Caco-2 (cell line): Measurements from ENCODE around the gene ADAMTSL4. TPM values are rescaled to one million over a fixed set of nuclear protein-coding genes. Genes with fewer than 3 reads are reported as not detected.

ENCODE experiments used
- BruUV-seq: library from RNA; stranded (reverse); fragments of 400-500 nt; replicated peaks from 2 replicates; lab custom pipeline; 2021; lab: Mats Ljungman, UMichigan
- CTCF ChIA-PET: fragments of 300-600 bp; sonication (Branson Sonifier 250); formaldehyde crosslinking; loops from one replicate; lab custom pipeline; 2022; ENCODE audit warnings: antibody characterized with exemption; lab: Charles Lee
- POLR2A ChIA-PET: fragments of 300-600 bp; sonication (Branson Sonifier 250); formaldehyde crosslinking; loops from one replicate; lab custom pipeline; 2022; ENCODE audit warnings: antibody characterized with exemption; lab: Charles Lee
- DNase-seq, 2 experiments: peaks; one replicate each; pipeline versions ENCODE4 v3.0.0 to v3.0.0-alpha.2; 2020 to 2022
- H3K27me3 ChIP-seq: replicated peaks from 2 replicates; pipeline ENCODE4 v1.6.0; 2011; ENCODE audit warnings: low read length; ENCODE audit not compliant: control insufficient read depth, insufficient read depth
- H3K36me3 ChIP-seq: 2 replicates; pipeline ENCODE4 v1.5.1; 2011; ENCODE audit warnings: low read length; ENCODE audit not compliant: control insufficient read depth, insufficient read depth
- H3K4me1 ChIP-seq: fragments of 250-450 bp; sonication (Bioruptor Pico); 2 replicates; pipeline ENCODE4 v1.5.1; 2020; ENCODE audit warnings: mild to moderate bottlenecking
- H3K4me3 ChIP-seq: 2 replicates; pipeline ENCODE4 v1.5.1; 2011; ENCODE audit warnings: low read depth, mild to moderate bottlenecking, control low read depth, low read length
- H3K9me3 ChIP-seq: fragments of 250-450 bp; sonication (Bioruptor Pico); 2 replicates; pipeline ENCODE4 v1.5.1; 2020; ENCODE audit warnings: mild to moderate bottlenecking, moderate library complexity
- H3K27ac Mint-ChIP-seq: one replicate; pipeline ENCODE4 v1.8.0; 2022; ENCODE audit warnings: mixed read lengths; ENCODE audit not compliant: unreplicated experiment
- H3K27me3 Mint-ChIP-seq: one replicate; pipeline ENCODE4 v1.8.0; 2022; ENCODE audit warnings: mixed read lengths; ENCODE audit not compliant: insufficient read depth, unreplicated experiment
- H3K36me3 Mint-ChIP-seq: one replicate; pipeline ENCODE4 v1.8.0; 2022; ENCODE audit warnings: mild to moderate bottlenecking, mixed read lengths; ENCODE audit not compliant: insufficient read depth, unreplicated experiment
- H3K4me1 Mint-ChIP-seq: one replicate; pipeline ENCODE4 v1.8.0; 2022; ENCODE audit warnings: low read depth, mixed read lengths; ENCODE audit not compliant: unreplicated experiment
- H3K4me3 Mint-ChIP-seq: one replicate; pipeline ENCODE4 v1.8.0; 2022; ENCODE audit warnings: mild to moderate bottlenecking, moderate library complexity, mixed read lengths; ENCODE audit not compliant: unreplicated experiment
- H3K9me3 Mint-ChIP-seq: one replicate; pipeline ENCODE4 v1.8.0; 2022; ENCODE audit warnings: mixed read lengths; ENCODE audit not compliant: unreplicated experiment
- intact Hi-C: fragments of 100-400 bp; cut with micrococcal nuclease; formaldehyde crosslinking; loops from one replicate; pipeline ENCODE4 v1.10.0; 2022; ENCODE audit not compliant: unreplicated experiment
- total RNA-seq: library from RNA; stranded (reverse); gene quantifications from 2 replicates; pipeline ENCODE4 v1.2.3, GENCODE V29; 2022
- TF ChIP-seq, protein P1 (sequence below), 2 experiments: fragments of 200-600 bp in 1 of 2; IDR thresholded peaks; 1 replicate in 1 of 2; 2 replicates in 1 of 2; pipeline versions ENCODE4 v1.5.1 to v1.8.0; 2011 to 2022; ENCODE audit warnings: antibody characterized with exemption in 1 of 2, control low read depth in 1 of 2, inconsistent platforms in 1 of 2, low read depth in 1 of 2, low read length in 1 of 2, mild to moderate bottlenecking in 1 of 2, moderate library complexity in 1 of 2; ENCODE audit not compliant: insufficient read depth in 1 of 2, severe bottlenecking in 1 of 2, unreplicated experiment in 1 of 2

Gene ADAMTSL4
- total RNA-seq, 1 experiment from 2014 or later = 17.6 TPM

DNA sequence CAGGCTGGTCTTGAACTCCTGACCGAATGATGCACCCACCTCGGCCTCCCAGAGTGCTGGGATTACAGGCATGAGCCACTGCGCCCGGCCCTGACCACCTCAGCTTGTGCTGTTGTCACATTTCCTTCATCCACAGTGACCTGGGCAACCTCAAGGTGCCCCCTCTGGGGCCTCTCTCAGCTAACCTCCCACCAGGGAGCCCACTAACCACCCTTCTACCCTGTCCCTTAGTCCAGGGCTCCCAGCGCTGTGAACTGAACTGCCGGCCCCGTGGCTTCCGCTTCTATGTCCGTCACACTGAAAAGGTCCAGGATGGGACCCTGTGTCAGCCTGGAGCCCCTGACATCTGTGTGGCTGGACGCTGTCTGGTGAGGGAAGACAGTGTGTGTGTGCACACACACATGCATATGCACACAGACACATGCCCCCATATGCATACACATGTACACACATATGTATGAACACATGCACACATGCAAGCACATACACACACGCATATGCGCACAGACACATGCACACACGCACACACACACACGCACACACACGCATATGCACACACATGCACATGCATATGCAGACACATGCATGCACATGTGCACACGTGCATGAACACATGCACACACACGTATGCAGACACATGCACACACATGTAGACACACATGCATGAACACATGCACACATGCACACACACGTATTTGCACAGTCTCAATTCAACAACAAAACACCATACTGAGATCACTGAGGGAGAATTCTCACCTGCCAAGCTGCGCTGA, 6.2 kb downstream of the ADAMTSL4 start:
- Histone ChIP-seq H3K36me3 (no peaks in the 10 kb centered on the region; the same call in 1 of the 2 replicates), H3K4me1 (peaks cover 38% of the 10 kb centered on the region), H3K9me3 (no peaks in the 10 kb centered on the region), H3K4me3 (no peak overlapping the region), H3K27me3 (no peaks in the 10 kb centered on the region)
- BruUV-seq = no TSS peak
- no peaks in the 10 kb centered on the region for H3K9me3 Mint-ChIP-seq
- ChIA-PET POLR2A (no interaction called here), CTCF (no interaction called here)
- H3K4me1 Mint-ChIP-seq = peaks cover 15% of the 10 kb centered on the region
- H3K4me3 Mint-ChIP-seq = no peak overlapping the region
- H3K27me3 Mint-ChIP-seq = no peaks in the 10 kb centered on the region
- DNase-seq = no peak
- TF ChIP-seq, protein P1, sequence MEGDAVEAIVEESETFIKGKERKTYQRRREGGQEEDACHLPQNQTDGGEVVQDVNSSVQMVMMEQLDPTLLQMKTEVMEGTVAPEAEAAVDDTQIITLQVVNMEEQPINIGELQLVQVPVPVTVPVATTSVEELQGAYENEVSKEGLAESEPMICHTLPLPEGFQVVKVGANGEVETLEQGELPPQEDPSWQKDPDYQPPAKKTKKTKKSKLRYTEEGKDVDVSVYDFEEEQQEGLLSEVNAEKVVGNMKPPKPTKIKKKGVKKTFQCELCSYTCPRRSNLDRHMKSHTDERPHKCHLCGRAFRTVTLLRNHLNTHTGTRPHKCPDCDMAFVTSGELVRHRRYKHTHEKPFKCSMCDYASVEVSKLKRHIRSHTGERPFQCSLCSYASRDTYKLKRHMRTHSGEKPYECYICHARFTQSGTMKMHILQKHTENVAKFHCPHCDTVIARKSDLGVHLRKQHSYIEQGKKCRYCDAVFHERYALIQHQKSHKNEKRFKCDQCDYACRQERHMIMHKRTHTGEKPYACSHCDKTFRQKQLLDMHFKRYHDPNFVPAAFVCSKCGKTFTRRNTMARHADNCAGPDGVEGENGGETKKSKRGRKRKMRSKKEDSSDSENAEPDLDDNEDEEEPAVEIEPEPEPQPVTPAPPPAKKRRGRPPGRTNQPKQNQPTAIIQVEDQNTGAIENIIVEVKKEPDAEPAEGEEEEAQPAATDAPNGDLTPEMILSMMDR (IDR thresholded peaks at IDR 0.05; ENCODE audit: insufficient read depth in 1 of 2, low read depth in 1 of 2, low read length in 1 of 2, severe bottlenecking in 1 of 2, unreplicated experiment in 1 of 2) = no peak
- H3K27ac Mint-ChIP-seq = no peak overlapping the region
- intact Hi-C loops = no loop called here
- peaks cover 31% of the 10 kb centered on the region for H3K36me3 Mint-ChIP-seq

DNA sequence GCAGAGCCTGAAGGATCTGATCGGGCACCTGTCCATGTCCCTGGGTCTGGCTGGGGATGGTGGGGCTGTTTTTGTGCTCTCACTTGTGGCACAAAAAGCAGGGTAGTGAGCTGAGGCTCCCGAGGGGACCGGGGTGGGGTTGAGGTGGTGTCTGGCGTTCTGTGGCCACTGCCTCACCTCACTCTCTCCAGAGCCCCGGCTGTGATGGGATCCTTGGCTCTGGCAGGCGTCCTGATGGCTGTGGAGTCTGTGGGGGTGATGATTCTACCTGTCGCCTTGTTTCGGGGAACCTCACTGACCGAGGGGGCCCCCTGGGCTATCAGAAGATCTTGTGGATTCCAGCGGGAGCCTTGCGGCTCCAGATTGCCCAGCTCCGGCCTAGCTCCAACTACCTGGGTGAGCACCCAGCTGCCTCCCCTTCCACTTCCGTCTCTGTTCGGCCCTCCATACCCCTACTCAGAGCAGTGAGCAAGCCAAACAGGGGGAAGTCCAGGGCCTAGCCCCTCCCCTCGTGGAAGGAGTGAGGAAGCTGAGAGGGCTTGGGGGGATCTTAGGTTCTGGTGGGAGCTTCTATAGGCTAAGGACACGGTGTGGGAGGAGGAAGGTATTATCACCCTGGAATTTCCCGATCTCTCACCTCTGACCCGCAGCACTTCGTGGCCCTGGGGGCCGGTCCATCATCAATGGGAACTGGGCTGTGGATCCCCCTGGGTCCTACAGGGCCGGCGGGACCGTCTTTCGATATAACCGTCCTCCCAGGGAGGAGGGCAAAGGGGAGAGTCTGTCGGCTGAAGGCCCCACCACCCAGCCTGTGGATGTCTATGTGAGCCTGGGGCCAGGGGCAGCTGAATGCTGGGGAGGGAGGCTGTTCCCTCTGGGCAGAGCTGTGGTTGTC, 7.0 kb downstream of the ADAMTSL4 start:
- Mint-ChIP-seq H3K27me3 (no peaks in the 10 kb centered on the region), H3K9me3 (no peaks in the 10 kb centered on the region), H3K36me3 (peaks cover 35% of the 10 kb centered on the region), H3K4me3 (no peak overlapping the region), H3K4me1 (peaks cover 20% of the 10 kb centered on the region), H3K27ac (no peak overlapping the region)
- Histone ChIP-seq H3K9me3 (no peaks in the 10 kb centered on the region), H3K4me1 (peaks cover 33% of the 10 kb centered on the region), H3K4me3 (no peak overlapping the region), H3K36me3 (no peaks in the 10 kb centered on the region; the same call in 1 of the 2 replicates), H3K27me3 (no peaks in the 10 kb centered on the region)
- no peak for DNase-seq
- ChIA-PET CTCF (no interaction called here), POLR2A (no interaction called here)
- TF ChIP-seq, protein P1 (IDR thresholded peaks at IDR 0.05; ENCODE audit: insufficient read depth in 1 of 2, low read depth in 1 of 2, low read length in 1 of 2, severe bottlenecking in 1 of 2, unreplicated experiment in 1 of 2) = no peak
- intact Hi-C loops = no loop called here
- no TSS peak for BruUV-seq

- H3K4me3 Mint-ChIP-seq = no peak overlapping the region
- ChIA-PET CTCF (interaction anchor here (0.7 to 1.0 kb wide), 2 partner anchors 25 to 59 kb away, joined by 3 to 6 read pairs; no protein-coding TSS in a partner anchor), POLR2A (no interaction called here)
- no peaks in the 10 kb centered on the region; the same call in 1 of the 2 replicates for H3K36me3 ChIP-seq
- H3K4me1 ChIP-seq = peaks cover 25% of the 10 kb centered on the region
- no peak overlapping the region for H3K4me3 ChIP-seq
- peaks cover 41% of the 10 kb centered on the region for H3K36me3 Mint-ChIP-seq
- H3K27me3 Mint-ChIP-seq = no peaks in the 10 kb centered on the region
- intact Hi-C loops = no loop called here
- no peaks in the 10 kb centered on the region for H3K9me3 ChIP-seq
- BruUV-seq = no TSS peak
- H3K4me1 Mint-ChIP-seq = peaks cover 17% of the 10 kb centered on the region
- no peaks in the 10 kb centered on the region for H3K9me3 Mint-ChIP-seq
- TF ChIP-seq, protein P1 (IDR thresholded peaks at IDR 0.05; ENCODE audit: insufficient read depth in 1 of 2, low read depth in 1 of 2, low read length in 1 of 2, severe bottlenecking in 1 of 2, unreplicated experiment in 1 of 2) = no peak
- H3K27ac Mint-ChIP-seq = no peak overlapping the region
- no peak for DNase-seq
- no peaks in the 10 kb centered on the region for H3K27me3 ChIP-seq
Observed at GRCh38 chr1:150557065-150557600, 7.9 kb downstream of the ADAMTSL4 start.
